CD14-positive monocyte (primary cell): Measurements from ENCODE around the gene RPLP2. TPM values are rescaled to one million over a fixed set of nuclear protein-coding genes. Genes with fewer than 3 reads are reported as not detected.

Experiments
- DNase-seq, 3 donors: peaks; one replicate each; pipeline ENCODE4 v3.0.0-alpha.2; 2011 to 2022
- H2AFZ ChIP-seq: 2 replicates; pipeline ENCODE4 v1.6.0; 2012; ENCODE audit warnings: mild to moderate bottlenecking, low read depth, low read length, inconsistent platforms; ENCODE audit not compliant: insufficient read depth, poor library complexity, severe bottlenecking
- H3K27ac ChIP-seq, 2 donors: 1 replicate in 1 of 2; 2 replicates in 1 of 2; pipeline ENCODE4 v1.5.1; 2012 to 2013; ENCODE audit warnings: low read length in 2 of 2, control low read depth in 1 of 2, inconsistent platforms in 1 of 2, low read depth in 1 of 2, mild to moderate bottlenecking in 1 of 2
- H3K27me3 ChIP-seq, 2 donors: one replicate each; pipeline versions ENCODE4 v1.6.0 to v1.6.1; 2011 to 2013; ENCODE audit warnings: low read length in 2 of 2; ENCODE audit not compliant: control insufficient read depth in 2 of 2, insufficient read depth in 2 of 2
- H3K36me3 ChIP-seq, 2 donors: replicated peaks in 1 of 2; 1 replicate in 1 of 2; 2 replicates in 1 of 2; pipeline versions ENCODE4 v1.5.1 to v1.6.1; 2012 to 2013; ENCODE audit warnings: low read length in 2 of 2, control low read depth in 1 of 2, inconsistent platforms in 1 of 2, mild to moderate bottlenecking in 1 of 2; ENCODE audit not compliant: insufficient read depth in 2 of 2, control insufficient read depth in 1 of 2
- H3K4me1 ChIP-seq, 2 donors: 1 replicate in 1 of 2; 2 replicates in 1 of 2; pipeline versions ENCODE4 v1.5.1 to v1.6.1; 2012 to 2013; ENCODE audit warnings: low read length in 2 of 2, control low read depth in 1 of 2, inconsistent platforms in 1 of 2, mild to moderate bottlenecking in 1 of 2, moderate library complexity in 1 of 2; ENCODE audit not compliant: insufficient read depth in 2 of 2, control insufficient read depth in 1 of 2
- H3K4me2 ChIP-seq: replicated peaks from 2 replicates; pipeline ENCODE3; 2012; ENCODE audit warnings: low read length, moderate library complexity, mild to moderate bottlenecking; ENCODE audit not compliant: poor library complexity, severe bottlenecking; ENCODE audit errors: extremely low read depth
- H3K4me3 ChIP-seq, 3 experiments: fragments of 200-600 bp in 1 of 3; sonication (generic) in 1 of 3; replicated peaks in 1 of 3; 1 replicate in 2 of 3; 2 replicates in 1 of 3; pipeline ENCODE4 v1.5.1; 2011 to 2013; ENCODE audit warnings: low read length in 3 of 3, mild to moderate bottlenecking in 3 of 3, control low read depth in 2 of 3, low read depth in 2 of 3, inconsistent platforms in 1 of 3, moderate library complexity in 1 of 3
- H3K79me2 ChIP-seq: 2 replicates; pipeline ENCODE4 v1.6.0; 2012; ENCODE audit warnings: mild to moderate bottlenecking, control low read depth, inconsistent platforms, low read length, moderate library complexity; ENCODE audit not compliant: insufficient read depth
- H3K9ac ChIP-seq: 2 replicates; pipeline ENCODE4 v1.6.0; 2017; ENCODE audit warnings: low read length, mild to moderate bottlenecking; ENCODE audit not compliant: insufficient read depth, poor library complexity, severe bottlenecking
- H3K9me3 ChIP-seq, 2 donors: replicated peaks in 1 of 2; 1 replicate in 1 of 2; 2 replicates in 1 of 2; pipeline versions ENCODE4 v1.5.1 to v1.6.1; 2012 to 2013; ENCODE audit warnings: low read length in 2 of 2, control low read depth in 1 of 2; ENCODE audit not compliant: control insufficient read depth in 1 of 2, insufficient read depth in 1 of 2
- H4K20me1 ChIP-seq: 2 replicates; pipeline ENCODE4 v1.6.0; 2012; ENCODE audit warnings: mild to moderate bottlenecking, low read length, control low read depth, moderate library complexity; ENCODE audit not compliant: insufficient read depth
- H3K27ac Mint-ChIP-seq, 7 donors: one replicate each; pipeline ENCODE4 v1.8.0; 2020; ENCODE audit warnings: mild to moderate bottlenecking in 7 of 7, mixed read lengths in 7 of 7, moderate library complexity in 6 of 7, inconsistent platforms in 2 of 7
- H3K27me3 Mint-ChIP-seq, 3 donors: one replicate each; pipeline ENCODE4 v1.8.0; 2021 to 2022; ENCODE audit warnings: low read depth in 3 of 3, mild to moderate bottlenecking in 3 of 3, mixed read lengths in 3 of 3, moderate library complexity in 3 of 3, inconsistent platforms in 1 of 3
- H3K36me3 Mint-ChIP-seq, 2 donors: one replicate each; pipeline ENCODE4 v1.8.0; 2020; ENCODE audit warnings: mixed read lengths in 2 of 2, inconsistent platforms in 1 of 2, mild to moderate bottlenecking in 1 of 2
- H3K4me1 Mint-ChIP-seq: one replicate; pipeline ENCODE4 v1.8.0; 2020; ENCODE audit warnings: mild to moderate bottlenecking, mixed read lengths
- H3K4me3 Mint-ChIP-seq, 2 donors: one replicate each; pipeline ENCODE4 v1.8.0; 2020; ENCODE audit warnings: mild to moderate bottlenecking in 2 of 2, mixed read lengths in 2 of 2, moderate library complexity in 1 of 2
- H3K9me3 Mint-ChIP-seq, 7 donors: one replicate each; pipeline ENCODE4 v1.8.0; 2020 to 2022; ENCODE audit warnings: mixed read lengths in 7 of 7, mild to moderate bottlenecking in 6 of 7, moderate library complexity in 6 of 7, inconsistent platforms in 2 of 7
- WGBS: methylation state at CpG from one replicate; pipeline ENCODE4 v1.1.5; 2013; ENCODE audit warnings: missing lambda C conversion rate; ENCODE audit not compliant: insufficient coverage; 5-methylcytosine and 5-hydroxymethylcytosine counted together
- intact Hi-C, 2 donors: fragments of 100-400 bp; cut with micrococcal nuclease; formaldehyde crosslinking; loops; one replicate each; pipeline versions ENCODE4 v1.15.0 to v1.15.1; 2023
- polyA plus RNA-seq, 3 donors: library from polyadenylated mRNA; depleted of rRNA in 1 of 3; unstranded in 2 of 3; stranded (reverse) in 1 of 3; fragments of 300-500 nt in 2 of 3; fragments of >200 nt in 1 of 3; fragmentation: Illumina TruSeq in 2 of 3; gene quantifications; 1 replicate in 2 of 3; 2 replicates in 1 of 3; pipeline ENCODE4 v1.2.3, GENCODE V29; 2012 to 2021
- TF ChIP-seq, protein P1 (sequence below): fragments of 200-600 bp; IDR thresholded peaks from one replicate; pipeline ENCODE4 v1.8.0; 2022; ENCODE audit warnings: antibody characterized with exemption, mild to moderate bottlenecking

Gene RPLP2
- polyA plus RNA-seq, 3 donors, result 879 to 1,191 (median 990) TPM

GRCh38 chr11:838441-839279 is 28.9 kb downstream of the RPLP2 start:
- TF ChIP-seq, protein P1, sequence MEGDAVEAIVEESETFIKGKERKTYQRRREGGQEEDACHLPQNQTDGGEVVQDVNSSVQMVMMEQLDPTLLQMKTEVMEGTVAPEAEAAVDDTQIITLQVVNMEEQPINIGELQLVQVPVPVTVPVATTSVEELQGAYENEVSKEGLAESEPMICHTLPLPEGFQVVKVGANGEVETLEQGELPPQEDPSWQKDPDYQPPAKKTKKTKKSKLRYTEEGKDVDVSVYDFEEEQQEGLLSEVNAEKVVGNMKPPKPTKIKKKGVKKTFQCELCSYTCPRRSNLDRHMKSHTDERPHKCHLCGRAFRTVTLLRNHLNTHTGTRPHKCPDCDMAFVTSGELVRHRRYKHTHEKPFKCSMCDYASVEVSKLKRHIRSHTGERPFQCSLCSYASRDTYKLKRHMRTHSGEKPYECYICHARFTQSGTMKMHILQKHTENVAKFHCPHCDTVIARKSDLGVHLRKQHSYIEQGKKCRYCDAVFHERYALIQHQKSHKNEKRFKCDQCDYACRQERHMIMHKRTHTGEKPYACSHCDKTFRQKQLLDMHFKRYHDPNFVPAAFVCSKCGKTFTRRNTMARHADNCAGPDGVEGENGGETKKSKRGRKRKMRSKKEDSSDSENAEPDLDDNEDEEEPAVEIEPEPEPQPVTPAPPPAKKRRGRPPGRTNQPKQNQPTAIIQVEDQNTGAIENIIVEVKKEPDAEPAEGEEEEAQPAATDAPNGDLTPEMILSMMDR, result no peak
- no peak overlapping the region for H2AFZ ChIP-seq
- H3K9ac ChIP-seq, result no peak overlapping the region
- H3K9me3 ChIP-seq, result no peaks in the 10 kb centered on the region
- Mint-ChIP-seq H3K4me1 (peaks cover 40% of the 10 kb centered on the region), H3K27me3 (peaks cover 0 to 24% (median 8%) of the 10 kb centered on the region in 3 donors), H3K27ac (peak overlapping the region in 1 of 7 donors; percentile 69), H3K36me3 (peaks cover 43 to 48% of the 10 kb centered on the region in 2 donors), H3K9me3 (peaks cover 0 to 3% (median 0%) of the 10 kb centered on the region in 7 donors), H3K4me3 (no peak overlapping the region)
- H3K4me1 ChIP-seq, result peaks cover 37 to 50% of the 10 kb centered on the region in 2 donors
- peaks cover 41 to 46% of the 10 kb centered on the region in 2 donors for H3K36me3 ChIP-seq
- intact Hi-C loops, result no loop called here
- DNase-seq, result no peak
- no peak overlapping the region for H3K27ac ChIP-seq
- no peak overlapping the region for H3K4me3 ChIP-seq
- 82% methylated on average over 14 of the region's 17 CpGs for WGBS
- H3K27me3 ChIP-seq, result peaks cover 0 to 10% of the 10 kb centered on the region in 2 donors
- peaks cover 44% of the 10 kb centered on the region for H3K79me2 ChIP-seq
- H3K4me2 ChIP-seq, result no peak overlapping the region
- peaks cover 85% of the 10 kb centered on the region for H4K20me1 ChIP-seq

- Mint-ChIP-seq H3K27ac (no peak overlapping the region), H3K4me3 (no peak overlapping the region), H3K9me3 (peaks cover 0 to 3% (median 0%) of the 10 kb centered on the region in 7 donors), H3K4me1 (peaks cover 38% of the 10 kb centered on the region), H3K36me3 (peaks cover 43 to 48% of the 10 kb centered on the region in 2 donors), H3K27me3 (peaks cover 0 to 21% (median 9%) of the 10 kb centered on the region in 3 donors)
- Histone ChIP-seq H3K36me3 (peaks cover 41 to 46% of the 10 kb centered on the region in 2 donors), H3K9me3 (no peaks in the 10 kb centered on the region), H3K4me1 (peaks cover 37 to 50% of the 10 kb centered on the region in 2 donors), H3K4me3 (no peak overlapping the region), H3K9ac (no peak overlapping the region), H3K79me2 (peaks cover 38% of the 10 kb centered on the region), H2AFZ (no peak overlapping the region), H3K27ac (no peak overlapping the region), H3K27me3 (peaks cover 0 to 9% of the 10 kb centered on the region in 2 donors), H3K4me2 (no peak overlapping the region), H4K20me1 (peaks cover 79% of the 10 kb centered on the region)
- TF ChIP-seq, protein P1, result no peak
- WGBS, result 95% methylated on average over 4 of the region's 5 CpGs
- intact Hi-C loops, result no loop called here
- no peak for DNase-seq
Observed at GRCh38 chr11:839280-839623, 29.5 kb downstream of the RPLP2 start.
